Bone marrow (tissue), 2 donors: ENCODE measurements around the gene STARD8.
"Not testable (repeated sequence)": the region's sequence is repeated elsewhere in the genome, so short reads cannot be mapped to it uniquely, and the experiment has no call there.

Source experiments
- DNase-seq, 2 donors: peaks; one replicate each; lab custom pipeline; 2025; lab: John Stamatoyannopoulos, UW

The STARD8 gene

DNA sequence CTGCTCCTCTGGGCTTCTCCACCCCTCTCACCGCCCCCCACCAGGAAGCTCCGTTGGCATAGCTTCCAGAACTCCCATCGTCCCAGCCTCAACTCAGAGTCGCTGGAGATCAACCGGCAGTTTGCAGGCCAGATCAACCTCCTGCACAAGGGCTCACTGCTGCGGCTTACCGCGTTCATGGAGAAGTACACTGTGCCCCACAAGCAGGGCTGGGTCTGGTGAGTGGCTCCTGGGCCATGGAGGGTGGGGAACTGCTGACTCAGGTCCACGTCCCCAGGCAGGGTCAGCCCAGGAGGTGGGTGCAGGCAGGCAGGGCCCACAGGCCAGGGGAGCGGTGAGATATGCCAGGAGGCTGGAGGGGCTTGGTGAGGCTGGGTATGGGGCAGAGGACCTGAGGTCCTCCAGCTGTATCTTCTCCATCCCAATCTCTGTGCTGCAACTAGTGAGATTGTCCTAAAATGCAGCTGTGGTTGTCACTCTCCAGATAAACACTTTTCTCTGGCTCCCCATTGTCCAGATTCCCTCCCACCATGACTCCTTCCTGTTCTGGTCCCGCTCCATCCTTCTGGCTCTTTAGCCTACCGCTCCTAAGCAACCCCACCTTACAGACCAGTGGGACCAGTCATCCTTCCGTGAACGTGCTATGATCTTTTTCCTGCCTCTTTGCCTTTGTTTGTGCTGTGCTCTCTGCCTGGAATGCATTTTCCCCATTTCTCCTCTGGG lies 71.9 kb downstream of the STARD8 start:
- DNase-seq: no peak

DNA sequence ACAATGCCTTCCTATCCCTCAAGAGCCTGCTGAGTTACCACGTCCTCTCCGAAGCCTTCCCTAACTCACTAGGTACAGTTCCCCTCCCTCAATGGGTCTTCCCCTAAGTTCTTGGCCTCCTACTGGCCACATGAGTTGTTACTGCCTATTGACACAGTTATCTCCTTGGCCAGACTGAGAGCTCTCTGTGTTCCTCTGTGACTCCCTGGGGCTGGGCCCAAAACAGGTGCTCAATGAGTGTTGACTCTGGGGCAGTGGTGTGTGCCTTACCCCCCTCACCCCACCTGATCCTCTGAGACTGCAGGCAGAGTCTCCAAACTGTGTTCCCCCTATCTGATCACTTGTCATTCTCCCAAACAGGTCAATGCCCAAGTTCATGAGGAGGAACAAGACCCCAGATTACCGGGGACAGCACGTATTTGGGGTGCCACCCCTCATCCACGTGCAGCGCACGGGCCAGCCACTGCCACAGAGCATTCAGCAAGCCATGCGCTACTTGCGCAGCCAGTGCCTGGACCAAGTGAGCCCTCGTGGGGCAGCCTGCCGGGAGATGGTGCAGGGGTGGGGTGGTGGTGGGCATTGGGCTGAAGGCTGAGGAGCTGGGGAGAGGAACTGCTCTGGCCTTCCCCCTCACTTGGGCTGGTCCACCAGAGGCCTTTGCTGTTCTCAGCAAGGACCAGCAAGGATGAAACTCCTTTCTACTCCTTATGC lies 72.6 kb downstream of the STARD8 start:
- no peak for DNase-seq

DNA sequence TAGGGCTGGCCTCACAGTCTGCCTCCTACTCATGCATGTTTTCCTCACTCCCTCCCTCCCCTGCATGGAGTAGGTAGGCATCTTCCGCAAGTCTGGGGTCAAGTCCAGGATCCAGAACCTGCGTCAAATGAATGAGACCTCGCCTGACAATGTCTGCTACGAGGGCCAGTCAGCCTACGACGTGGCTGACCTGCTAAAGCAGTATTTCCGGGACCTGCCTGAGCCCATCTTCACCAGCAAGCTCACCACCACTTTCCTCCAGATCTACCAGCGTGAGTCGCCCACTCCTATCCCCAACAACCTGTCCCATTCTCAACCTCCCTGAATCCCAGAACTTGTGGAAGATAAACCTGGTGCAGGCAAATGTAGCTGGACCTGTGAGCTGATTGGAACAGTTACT lies 73.4 kb downstream of the STARD8 start:
- DNase-seq: no peak

DNA sequence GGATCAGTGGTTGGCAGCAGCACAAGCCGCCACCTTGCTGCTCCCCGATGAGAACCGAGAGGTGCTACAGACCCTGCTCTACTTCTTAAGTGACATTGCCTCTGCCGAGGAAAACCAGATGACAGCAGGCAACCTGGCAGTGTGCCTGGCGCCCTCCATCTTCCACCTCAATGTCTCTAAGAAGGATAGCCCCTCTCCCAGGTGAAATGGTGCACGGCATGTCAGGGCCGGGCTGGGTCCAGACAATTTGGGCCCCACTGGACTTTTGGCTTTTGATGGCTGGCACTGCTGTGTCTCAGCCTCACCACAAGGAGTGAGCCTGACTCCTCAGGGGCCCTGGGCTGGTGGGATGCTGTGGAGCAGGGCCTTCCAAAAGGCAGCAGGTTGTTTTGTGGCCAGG lies 74.1 kb downstream of the STARD8 start:
- no peak for DNase-seq

DNA sequence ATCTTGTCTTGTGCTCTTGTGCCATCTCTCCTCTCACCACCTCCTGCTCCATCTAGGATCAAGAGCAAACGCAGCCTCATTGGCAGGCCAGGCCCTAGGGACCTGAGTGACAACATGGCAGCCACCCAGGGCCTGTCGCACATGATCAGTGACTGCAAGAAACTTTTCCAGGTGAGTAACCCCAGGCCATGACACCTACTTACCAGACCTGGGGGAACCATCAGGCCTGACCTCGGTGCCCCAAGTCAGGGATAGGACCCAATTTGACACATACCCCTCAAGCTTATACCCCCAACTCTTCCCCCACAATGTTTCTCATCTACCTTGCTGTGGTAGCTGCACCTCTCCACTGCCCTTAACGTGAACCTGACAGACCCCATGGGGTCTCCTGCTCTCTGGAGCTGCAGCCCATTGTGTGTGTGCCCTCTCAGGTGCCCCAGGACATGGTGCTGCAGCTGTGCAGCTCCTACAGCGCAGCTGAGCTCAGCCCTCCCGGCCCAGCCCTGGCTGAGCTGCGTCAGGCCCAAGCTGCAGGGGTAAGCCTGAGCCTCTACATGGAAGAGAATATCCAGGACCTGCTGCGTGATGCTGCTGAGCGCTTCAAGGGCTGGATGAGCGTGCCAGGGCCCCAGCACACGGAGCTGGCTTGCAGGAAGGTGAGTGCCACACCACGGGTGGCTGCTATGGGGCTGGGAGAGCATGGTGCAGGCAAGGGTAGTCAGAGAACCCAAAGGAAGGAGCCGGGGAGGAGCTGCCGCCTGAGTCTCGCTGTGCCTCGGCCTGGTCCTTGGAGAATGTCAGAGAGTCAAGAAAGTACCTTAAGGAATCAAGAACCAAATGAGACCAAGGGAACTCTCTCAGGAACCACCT lies 74.8 kb downstream of the STARD8 start:
- no peak for DNase-seq

DNA sequence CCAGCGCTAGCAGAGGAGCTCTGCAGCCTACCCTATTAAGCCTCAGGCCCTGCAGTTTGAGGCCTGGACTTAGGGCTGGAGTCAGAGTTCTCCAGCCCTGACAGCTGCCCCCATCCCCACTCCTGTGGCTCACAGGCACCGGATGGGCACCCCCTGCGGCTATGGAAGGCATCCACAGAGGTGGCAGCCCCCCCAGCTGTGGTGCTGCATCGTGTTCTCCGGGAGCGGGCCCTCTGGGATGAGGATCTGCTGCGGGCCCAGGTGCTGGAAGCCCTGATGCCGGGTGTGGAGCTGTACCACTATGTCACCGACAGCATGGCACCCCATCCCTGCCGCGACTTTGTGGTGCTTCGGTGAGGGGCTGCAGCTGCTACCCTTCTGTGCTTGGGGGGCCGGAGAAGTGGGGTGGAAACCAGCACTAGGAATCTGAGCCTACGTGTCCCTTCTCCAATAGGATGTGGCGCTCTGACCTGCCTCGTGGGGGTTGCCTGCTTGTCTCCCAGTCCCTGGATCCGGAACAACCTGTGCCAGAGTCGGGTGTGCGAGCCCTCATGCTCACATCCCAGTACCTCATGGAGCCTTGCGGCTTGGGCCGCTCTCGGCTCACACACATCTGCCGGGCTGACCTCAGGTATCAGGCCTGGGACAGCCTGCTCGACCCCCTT lies 76.2 kb downstream of the STARD8 start:
- DNase-seq: no peak

DNA sequence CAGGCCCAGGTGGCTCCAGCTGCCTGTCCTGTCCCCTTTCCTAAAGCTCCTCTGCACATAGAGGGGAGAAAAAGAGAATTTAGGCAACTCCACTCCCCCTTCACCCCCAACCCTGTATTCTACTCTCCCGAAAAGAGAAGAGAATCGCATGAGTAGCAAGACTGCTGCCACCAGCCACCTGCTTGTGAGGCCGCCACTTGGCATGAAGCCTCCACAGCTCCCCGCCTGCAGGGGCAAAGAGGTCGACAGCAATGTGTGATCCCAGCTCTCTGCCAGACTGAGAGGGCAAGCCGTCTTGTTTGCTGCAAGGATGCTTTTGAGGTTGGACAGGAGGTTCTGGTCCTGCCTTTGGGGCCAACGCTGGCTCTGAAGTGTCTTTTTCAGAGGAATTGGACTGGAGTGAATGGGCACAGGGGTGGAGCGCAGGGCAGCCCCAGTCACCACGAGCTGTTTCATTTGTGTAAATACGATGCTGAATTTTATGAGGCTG lies 77.1 kb downstream of the STARD8 start:
- no peak for DNase-seq

DNA sequence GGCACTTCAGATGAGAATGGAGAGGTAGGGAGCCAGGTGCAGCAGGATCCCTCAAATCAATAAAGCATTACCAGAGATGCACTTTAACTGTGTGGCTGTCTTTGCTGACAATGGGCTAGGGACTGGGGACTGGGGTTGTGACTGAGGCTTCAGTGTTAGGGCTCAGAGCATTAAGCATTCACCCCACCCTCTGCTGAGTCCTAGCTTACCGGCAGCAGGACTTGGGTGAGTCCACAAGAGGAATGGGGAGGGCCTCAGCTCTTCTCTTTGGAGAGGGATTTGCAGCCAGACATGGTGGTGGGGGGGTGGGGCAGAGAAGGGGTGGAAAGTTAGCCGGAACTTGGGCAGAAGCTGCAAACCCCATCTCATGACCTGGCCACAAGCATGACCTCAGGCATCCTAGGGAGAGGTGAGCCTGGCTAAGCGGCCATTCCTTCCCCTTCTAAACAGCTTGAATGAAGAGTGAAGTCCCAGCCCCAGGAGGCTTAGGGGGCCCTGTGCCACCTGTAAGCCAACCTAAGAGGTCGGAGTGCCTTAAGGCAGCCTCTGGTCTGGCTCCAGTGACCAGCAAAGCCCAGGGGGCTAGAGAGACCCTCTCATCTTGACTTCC lies 78.4 kb downstream of the STARD8 start:
- DNase-seq: no peak

DNA sequence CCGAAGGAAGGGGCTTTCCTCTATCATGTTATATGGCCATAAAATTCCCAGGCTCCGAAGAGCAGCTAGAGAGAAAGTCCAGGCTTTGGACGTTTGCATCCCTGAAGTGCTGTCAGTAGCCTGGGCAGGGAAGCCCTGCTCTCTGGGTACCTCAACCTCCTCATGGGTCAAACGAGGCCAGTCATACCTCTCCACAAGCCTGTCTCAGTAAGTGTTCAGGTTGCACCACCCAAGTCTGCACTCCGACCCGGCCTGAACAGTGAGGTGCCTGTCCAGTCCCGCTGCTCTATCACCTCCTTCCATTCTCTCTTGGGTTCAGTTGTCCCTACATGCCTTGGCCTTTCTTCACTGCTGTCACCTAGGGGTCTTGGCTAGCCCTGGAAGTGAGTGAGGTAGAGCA lies 78.9 kb downstream of the STARD8 start:
- no peak for DNase-seq

DNA sequence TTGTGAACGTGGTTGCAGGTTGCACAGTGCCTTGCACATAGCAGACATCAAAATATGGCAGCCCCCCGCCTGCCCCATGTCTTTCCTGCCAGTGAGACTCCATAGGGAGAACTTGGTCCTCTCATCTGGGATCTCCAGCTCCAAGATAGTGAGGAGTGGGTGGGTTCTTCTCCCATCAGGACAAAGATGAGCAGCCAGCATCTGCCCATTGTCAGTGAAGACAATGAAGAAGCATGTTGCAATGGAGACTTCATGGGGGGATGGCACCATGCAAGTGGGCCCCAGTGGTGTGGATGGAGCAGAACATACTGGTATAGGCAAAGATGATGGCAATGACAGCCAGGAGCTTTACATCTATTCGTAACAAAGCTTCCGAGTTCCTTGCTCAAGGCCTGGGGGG lies 80.2 kb downstream of the STARD8 start:
- no peak for DNase-seq

DNA sequence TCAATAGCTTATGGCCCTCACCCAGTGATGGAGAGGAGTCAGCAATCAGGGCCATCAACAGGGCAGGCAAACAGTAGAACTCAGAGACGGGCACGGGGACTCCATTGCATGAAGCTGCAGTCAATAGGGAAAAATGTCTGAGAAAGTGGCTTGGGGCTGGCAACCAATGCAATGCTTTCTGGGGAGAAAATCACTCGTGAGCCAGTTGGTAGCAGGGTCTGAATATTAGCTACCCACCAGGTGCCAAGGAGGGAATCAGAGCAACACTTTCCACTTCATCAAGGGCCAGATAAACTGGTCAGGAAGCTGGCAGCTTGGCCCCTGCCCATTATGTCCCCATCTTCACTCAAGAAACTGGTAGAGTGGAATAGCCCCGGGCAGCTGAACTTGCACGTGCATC lies 80.7 kb downstream of the STARD8 start:
- DNase-seq: no peak

DNA sequence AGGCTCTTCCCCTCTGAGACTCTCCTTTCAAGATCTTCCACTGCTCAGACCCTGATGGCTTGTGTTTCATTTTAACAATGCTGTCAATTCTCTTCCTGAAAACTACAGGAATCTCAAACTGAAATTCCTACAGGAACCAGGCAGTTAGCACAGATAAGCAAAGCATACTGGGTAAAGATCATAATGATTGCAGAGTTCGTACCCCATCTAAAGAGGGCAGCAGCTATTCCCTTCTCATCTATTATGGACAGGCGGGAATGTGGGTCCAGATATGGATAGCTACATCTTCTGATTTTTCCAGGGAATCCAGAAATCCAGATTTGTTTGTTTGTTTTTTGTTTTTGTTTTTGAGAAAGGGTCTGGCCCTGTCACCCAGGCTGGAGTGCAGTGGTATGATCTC lies 83.8 kb downstream of the STARD8 start:
- no peak for DNase-seq

DNA sequence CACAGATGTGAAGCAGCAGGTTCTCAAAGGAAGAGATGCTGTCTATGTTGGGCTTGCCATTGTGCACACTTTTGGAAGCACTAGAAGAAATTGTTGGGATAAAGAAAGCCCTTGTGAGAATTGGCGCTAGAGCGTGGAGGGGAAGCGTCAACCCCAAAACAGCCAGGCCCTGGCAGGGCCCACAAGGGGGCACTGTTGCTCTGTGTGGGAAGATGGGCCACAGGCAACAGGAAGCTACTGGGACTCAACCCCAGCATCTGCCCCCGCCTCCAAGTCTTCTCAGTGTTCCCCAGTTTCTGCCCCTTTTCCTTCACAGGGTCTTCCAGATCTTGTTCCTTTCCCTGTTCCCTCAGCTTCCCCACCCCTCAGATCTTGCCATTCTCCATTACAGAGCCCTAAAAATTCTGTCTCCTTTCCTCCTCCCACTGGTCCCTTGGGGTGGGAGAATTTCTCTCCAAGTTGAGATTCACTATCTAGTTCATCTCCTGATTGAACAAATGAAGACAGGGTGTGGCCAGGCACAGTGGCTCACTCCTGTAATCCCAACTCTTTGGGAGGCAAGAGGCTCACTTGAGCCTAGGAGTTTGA lies 85.5 kb downstream of the STARD8 start:
- peak; percentile 3 to 23 for DNase-seq

DNA sequence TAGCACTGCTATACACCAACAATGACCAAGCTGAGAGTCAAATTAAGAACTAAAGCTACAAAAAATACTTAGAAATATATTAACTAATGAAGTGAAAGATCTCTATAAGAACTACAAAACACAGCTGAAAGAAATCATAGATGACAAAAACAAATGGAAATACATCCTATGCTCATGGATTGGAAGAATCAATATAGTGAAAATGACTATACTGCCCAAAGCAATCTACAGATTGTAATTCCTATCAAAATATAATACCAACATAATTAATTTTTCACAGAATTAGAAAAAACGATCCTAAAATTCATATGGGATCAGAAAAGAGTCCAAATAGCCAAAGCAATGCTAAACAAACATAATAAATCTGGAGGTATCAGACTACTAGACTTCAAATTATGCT lies 87.8 kb downstream of the STARD8 start:
- DNase-seq: no peak

DNA sequence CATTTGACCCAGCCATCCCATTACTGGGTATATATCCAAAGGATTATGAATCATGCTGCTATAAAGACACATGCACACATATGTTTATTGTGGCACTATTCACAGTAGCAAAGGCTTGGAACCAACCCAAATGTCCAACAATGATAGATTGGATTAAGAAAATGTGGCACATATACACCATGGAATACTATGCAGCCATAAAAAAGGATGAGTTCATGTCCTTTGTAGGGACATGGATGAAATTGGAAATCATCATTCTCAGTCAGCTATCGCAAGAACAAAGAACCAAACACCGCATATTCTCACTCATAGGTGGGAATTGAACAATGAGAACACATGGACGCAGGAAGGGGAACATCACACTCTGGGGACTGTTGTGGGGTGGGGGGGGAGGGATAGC lies 94.4 kb downstream of the STARD8 start:
- not testable (repeated sequence) for DNase-seq

DNA sequence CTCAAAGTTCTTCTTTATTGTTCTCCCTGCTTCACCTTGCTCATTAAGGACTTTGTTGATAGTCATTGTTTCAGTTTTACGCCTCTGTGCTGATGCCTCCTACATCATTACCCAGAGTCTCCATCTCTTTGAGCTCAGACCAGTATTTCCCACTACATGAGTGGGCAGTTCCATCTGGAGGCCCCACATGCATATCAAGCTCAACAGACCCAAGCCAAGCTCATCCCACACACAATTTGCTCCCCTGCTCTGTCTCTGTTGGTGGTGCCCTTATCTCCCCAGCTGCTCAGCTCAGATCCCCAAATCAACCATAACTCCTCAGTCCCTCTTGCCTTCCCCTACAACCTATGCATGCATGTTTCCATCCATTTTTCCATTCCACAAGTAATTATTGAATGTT lies 96.3 kb downstream of the STARD8 start:
- no peak for DNase-seq

DNA sequence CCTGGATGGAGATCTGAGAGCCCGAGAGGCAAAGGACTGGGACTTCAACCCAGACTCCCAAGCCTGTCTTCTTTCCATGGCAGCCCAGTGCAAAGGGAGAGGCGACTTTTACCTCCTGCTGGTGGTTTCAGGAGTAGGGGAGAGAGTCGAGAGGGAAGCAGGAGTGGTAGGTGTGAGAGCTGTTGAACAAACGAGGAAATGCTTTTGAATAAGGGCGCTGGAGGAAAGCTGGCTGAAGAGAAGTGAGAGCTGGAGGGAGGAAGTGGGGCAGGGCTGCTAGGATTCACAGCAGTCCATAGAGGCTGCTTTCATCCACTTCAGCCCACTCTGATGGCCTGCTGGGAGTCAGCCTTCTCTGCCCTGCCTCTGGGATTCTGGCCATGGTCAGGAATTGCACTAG lies 99.5 kb downstream of the STARD8 start:
- DNase-seq: no peak

DNA sequence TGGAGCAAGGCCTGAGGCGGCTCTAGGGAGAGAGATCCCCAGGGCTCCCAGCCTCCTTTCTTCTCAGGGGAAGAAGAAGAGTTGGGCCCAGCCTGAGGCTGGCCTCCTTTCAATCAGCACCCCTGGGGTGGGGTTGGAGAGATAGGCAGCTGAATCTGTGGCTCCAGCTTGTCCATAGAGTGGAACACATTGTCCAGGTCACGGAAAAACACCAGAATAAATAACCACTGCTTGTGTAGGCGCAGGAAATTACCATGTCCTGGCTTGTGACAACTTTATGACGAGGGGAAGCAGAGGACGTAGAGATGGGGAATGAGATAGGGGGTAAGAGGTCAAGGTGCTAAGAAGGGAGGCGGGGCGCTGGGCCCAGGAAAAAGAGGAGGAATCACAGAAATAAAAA lies 100.6 kb downstream of the STARD8 start:
- DNase-seq: no peak

DNA sequence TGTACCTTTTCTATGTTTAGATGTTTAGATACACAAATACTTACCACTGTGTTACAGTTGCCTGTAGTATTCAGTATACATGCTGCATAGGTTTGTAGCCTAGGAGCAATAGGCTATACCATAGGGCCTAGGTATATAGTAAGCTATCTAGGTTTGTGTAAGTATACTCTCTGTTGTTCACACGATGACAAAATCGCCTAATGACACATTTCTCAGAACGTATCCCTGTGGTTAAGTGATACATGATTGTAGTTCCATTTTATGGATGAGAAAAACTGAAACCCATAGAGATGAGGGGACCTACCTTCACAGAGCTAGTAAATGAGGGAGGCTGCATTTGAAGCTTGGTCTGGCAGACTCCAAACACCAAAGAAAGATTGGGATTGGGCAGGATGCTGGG lies 102.0 kb downstream of the STARD8 start:
- DNase-seq: no peak

DNA sequence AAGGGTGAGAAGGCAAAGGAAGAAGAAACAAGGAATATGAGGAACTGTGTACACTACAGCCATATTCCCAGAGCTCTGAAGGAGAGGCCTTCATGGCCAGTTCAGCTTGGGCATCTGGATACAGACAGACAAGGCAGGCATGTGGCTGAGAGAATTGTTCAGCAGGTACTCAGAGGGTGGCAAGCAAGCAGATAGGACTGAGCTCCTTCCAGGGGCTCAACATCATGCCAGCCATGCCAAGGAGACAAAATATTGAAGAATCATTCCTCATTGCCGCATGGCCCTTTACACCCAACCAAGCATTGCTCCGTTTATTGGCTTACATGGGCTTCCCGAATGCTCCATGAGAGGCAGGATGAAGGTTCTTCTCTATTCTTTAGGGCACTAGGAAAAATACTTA lies 102.8 kb downstream of the STARD8 start:
- no peak for DNase-seq

DNA sequence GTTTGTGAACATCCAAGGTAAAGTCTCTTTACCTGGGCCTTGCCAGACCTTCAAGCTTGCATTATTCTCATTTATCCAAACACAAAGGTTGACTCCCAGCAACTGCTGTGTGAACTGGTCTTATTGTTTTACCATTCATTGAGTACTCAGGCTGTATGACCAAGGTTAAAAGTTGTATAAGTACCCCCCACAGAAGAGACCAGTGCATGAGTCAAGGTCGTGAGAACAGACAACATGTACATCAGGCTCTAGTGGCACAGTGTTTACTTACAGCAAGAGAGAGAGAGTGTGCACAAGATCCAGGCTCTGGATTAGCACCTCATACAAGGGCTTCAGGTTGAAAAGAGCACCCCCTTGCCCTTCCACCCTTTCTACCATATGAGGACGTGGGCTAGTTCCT lies 103.9 kb downstream of the STARD8 start:
- no peak for DNase-seq
